ENCODE data around the gene BRD3.

GRCh38 chr9:134036130-134036529 lies 31.7 kb downstream of the BRD3 start:
- TF ChIP-seq CTCF (conservative IDR thresholded peaks at IDR 0.05; ENCODE audit: low read depth, low read length), result no peak
- no peak for TF ChIP-seq EZH2 (IDR thresholded peaks at IDR 0.05; ENCODE audit: borderline replicate concordance, low read depth, low read length, poor library complexity, severe bottlenecking)

Data from A673 (cell line).